ENCODE results near the gene ETV6. TPM values are rescaled to one million over a fixed set of nuclear protein-coding genes. Genes with fewer than 3 reads are reported as not detected.

Gene ETV6
- polyA plus RNA-seq, 2 of the 4 experiments (the other 2 are of a cell fraction): 4.0 to 7.0 TPM

DNA sequence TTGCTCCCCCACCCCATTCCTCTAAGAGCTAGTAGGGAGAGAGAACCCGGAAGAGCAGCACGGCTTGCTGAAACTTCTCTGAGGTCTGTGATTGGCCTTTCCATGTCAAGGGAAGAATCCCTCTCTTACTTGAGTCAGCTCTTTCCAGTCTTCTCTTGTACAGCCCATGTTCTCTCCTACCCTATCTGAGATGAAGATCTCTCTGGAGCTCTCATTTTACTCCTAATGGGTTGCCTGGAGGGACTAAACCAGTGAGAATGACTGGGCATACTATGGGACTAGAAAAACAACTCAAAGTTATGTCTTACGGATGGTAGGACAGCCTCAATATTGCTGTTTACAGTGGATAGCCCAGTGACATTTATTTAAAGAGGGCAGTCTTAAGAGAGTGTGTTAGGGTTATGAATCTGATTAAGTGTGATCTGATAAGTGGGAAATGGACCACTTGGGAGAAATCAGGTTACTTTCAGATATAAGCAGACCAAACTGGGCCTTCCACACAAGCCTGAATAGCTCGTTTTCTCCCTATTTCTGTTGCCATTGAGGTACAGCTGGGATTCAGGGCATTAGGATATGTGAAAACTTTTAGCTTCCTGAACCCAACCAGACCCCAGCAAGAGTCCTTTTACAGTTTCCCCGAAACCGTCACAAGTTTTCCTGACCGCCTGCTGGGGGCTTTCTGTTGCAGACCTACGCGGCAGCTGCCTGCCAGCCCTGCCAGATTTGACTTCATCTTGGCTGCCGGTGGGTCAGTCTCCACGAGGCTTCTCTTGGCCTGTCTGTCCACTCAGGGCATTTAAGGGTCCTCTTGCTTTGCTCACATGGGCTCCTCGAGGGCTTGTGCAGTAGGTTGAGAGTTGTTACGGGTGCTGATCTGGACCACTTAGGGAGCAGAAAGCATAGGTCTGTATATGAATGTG is 16.9 kb downstream of the ETV6 start:
- no peak overlapping the region for H3K27ac ChIP-seq
- no peak overlapping the region for H3K4me3 ChIP-seq
- H3K9me3 ChIP-seq: no peaks in the 10 kb centered on the region
- H3K4me1 ChIP-seq: no peaks in the 10 kb centered on the region
- DNase-seq (ENCODE audit: low read depth in 1 of 2, low spot score in 1 of 2) (no peak), FAIRE-seq (no peak), ATAC-seq (no peak)
- TF ChIP-seq MAZ (IDR thresholded peaks at IDR 0.05; ENCODE audit: borderline replicate concordance, low read depth, low read length) (no peak), CBX8 (IDR thresholded peaks at IDR 0.05) (no peak), EHF (CRISPR knock-in tag; IDR thresholded peaks at IDR 0.05) (no peak), RARB (CRISPR knock-in tag; IDR thresholded peaks at IDR 0.05) (no peak), HEYL (CRISPR knock-in tag; IDR thresholded peaks at IDR 0.05) (no peak), FOSL2 (IDR thresholded peaks at IDR 0.05) (no peak), FOSL2 (CRISPR knock-in tag; IDR thresholded peaks at IDR 0.05) (no peak), CHD2 (IDR thresholded peaks at IDR 0.05; ENCODE audit: low read length, partially characterized antibody) (no peak), POLR2A (IDR thresholded peaks at IDR 0.05; ENCODE audit: low read length) (no peak), RAD21 (conservative IDR thresholded peaks at IDR 0.05 in 1 of 2, IDR thresholded peaks at IDR 0.05 in 1 of 2) (no peak), RFX5 (IDR thresholded peaks at IDR 0.05) (no peak), ZFP36 (IDR thresholded peaks at IDR 0.05; ENCODE audit: borderline replicate concordance, partially characterized antibody) (no peak), RNF2 (IDR thresholded peaks at IDR 0.05; ENCODE audit: borderline replicate concordance, low read depth) (no peak), HOXB13 (CRISPR knock-in tag; IDR thresholded peaks at IDR 0.05; ENCODE audit: low read depth) (no peak)
- TF ChIP-seq, protein P1, sequence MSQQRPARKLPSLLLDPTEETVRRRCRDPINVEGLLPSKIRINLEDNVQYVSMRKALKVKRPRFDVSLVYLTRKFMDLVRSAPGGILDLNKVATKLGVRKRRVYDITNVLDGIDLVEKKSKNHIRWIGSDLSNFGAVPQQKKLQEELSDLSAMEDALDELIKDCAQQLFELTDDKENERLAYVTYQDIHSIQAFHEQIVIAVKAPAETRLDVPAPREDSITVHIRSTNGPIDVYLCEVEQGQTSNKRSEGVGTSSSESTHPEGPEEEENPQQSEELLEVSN (IDR thresholded peaks at IDR 0.05; ENCODE audit: borderline replicate concordance, low read depth): no peak
- ChIA-PET POLR2A (no interaction called here), CTCF (interaction anchor here (0.7 to 1.9 kb wide), 3 partner anchors 8 to 470 kb away, joined by 3 to 4 read pairs (median 3); no protein-coding TSS in a partner anchor)
- 89% methylated on average over 13 of the region's 13 CpGs for WGBS (ENCODE audit: missing lambda C conversion rate)
- no peak overlapping the region for H3K4me2 ChIP-seq

DNA sequence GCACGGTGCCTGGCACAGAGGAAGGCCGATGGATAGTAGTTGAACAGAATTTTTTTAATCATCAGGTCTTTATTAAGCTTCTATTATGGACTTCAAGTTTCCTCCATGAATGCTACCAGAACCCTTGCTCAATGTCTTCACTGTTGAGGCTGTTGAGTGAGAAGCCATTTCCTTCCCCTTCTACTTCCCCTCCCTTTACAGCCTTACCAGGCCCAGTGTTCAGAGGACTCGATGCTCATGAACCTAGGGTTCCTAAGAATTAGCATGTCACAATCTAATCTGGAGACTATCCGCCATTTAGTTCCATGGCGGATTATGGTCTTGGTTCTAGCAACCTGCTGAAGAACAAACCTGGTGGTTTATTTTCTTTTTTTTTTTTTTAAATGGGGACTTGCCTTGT is 17.7 kb downstream of the ETV6 start:
- Histone ChIP-seq H3K4me1 (no peaks in the 10 kb centered on the region), H3K9me3 (no peaks in the 10 kb centered on the region), H3K4me2 (no peak overlapping the region), H3K27ac (no peak overlapping the region), H3K4me3 (no peak overlapping the region)
- CTCF ChIA-PET: interaction anchor here (0.8 to 1.9 kb wide), 2 partner anchors 367 to 469 kb away, joined by 3 to 4 read pairs; no protein-coding TSS in a partner anchor
- TF ChIP-seq HOXB5 (CRISPR knock-in tag; IDR thresholded peaks at IDR 0.05) (no peak), MAZ (IDR thresholded peaks at IDR 0.05; ENCODE audit: borderline replicate concordance, low read depth, low read length) (no peak), NPAS2 (CRISPR knock-in tag; IDR thresholded peaks at IDR 0.05; ENCODE audit: borderline replicate concordance) (no peak), FOXS1 (CRISPR knock-in tag; IDR thresholded peaks at IDR 0.05) (no peak), CHD4 (IDR thresholded peaks at IDR 0.05; ENCODE audit: borderline replicate concordance) (no peak), RNF2 (IDR thresholded peaks at IDR 0.05; ENCODE audit: borderline replicate concordance, low read depth) (no peak), ZSCAN20 (CRISPR knock-in tag; IDR thresholded peaks at IDR 0.05) (no peak), HDAC2 (IDR thresholded peaks at IDR 0.05) (no peak), EHMT2 (IDR thresholded peaks at IDR 0.05; ENCODE audit: low read depth) (no peak), CBX2 (IDR thresholded peaks at IDR 0.05; ENCODE audit: borderline replicate concordance, low read depth) (no peak), RFX5 (IDR thresholded peaks at IDR 0.05) (no peak), HOXB13 (CRISPR knock-in tag; IDR thresholded peaks at IDR 0.05; ENCODE audit: low read depth) (no peak), GATA3 (IDR thresholded peaks at IDR 0.05; ENCODE audit: borderline replicate concordance) (no peak)
- TF ChIP-seq, protein P2, sequence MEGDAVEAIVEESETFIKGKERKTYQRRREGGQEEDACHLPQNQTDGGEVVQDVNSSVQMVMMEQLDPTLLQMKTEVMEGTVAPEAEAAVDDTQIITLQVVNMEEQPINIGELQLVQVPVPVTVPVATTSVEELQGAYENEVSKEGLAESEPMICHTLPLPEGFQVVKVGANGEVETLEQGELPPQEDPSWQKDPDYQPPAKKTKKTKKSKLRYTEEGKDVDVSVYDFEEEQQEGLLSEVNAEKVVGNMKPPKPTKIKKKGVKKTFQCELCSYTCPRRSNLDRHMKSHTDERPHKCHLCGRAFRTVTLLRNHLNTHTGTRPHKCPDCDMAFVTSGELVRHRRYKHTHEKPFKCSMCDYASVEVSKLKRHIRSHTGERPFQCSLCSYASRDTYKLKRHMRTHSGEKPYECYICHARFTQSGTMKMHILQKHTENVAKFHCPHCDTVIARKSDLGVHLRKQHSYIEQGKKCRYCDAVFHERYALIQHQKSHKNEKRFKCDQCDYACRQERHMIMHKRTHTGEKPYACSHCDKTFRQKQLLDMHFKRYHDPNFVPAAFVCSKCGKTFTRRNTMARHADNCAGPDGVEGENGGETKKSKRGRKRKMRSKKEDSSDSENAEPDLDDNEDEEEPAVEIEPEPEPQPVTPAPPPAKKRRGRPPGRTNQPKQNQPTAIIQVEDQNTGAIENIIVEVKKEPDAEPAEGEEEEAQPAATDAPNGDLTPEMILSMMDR (IDR thresholded peaks at IDR 0.05): no peak
- TF ChIP-seq, protein P3, sequence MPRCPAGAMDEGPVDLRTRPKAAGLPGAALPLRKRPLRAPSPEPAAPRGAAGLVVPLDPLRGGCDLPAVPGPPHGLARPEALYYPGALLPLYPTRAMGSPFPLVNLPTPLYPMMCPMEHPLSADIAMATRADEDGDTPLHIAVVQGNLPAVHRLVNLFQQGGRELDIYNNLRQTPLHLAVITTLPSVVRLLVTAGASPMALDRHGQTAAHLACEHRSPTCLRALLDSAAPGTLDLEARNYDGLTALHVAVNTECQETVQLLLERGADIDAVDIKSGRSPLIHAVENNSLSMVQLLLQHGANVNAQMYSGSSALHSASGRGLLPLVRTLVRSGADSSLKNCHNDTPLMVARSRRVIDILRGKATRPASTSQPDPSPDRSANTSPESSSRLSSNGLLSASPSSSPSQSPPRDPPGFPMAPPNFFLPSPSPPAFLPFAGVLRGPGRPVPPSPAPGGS (IDR thresholded peaks at IDR 0.05): no peak
- TF ChIP-seq, protein P4, sequence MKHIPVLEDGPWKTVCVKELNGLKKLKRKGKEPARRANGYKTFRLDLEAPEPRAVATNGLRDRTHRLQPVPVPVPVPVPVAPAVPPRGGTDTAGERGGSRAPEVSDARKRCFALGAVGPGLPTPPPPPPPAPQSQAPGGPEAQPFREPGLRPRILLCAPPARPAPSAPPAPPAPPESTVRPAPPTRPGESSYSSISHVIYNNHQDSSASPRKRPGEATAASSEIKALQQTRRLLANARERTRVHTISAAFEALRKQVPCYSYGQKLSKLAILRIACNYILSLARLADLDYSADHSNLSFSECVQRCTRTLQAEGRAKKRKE (CRISPR knock-in tag; IDR thresholded peaks at IDR 0.05; ENCODE audit: low read depth): no peak
- WGBS (ENCODE audit: missing lambda C conversion rate): 93% methylated on average over 5 of the region's 5 CpGs
- ATAC-seq (no peak), DNase-seq (ENCODE audit: low read depth in 1 of 2, low spot score in 1 of 2) (no peak), FAIRE-seq (no peak)
- POLR2A ChIA-PET: no interaction called here

Data from A549 (cell line).